Uterus (tissue), 2 donors: ENCODE data around the gene FNIP2.

Experiments
- POLR2A ChIP-seq, 2 donors: fragments of 450-650 bp; IDR thresholded peaks; one replicate each; pipeline ENCODE4 v1.6.1; 2016; ENCODE audit warnings: antibody characterized with exemption in 2 of 2, mild to moderate bottlenecking in 1 of 2, moderate library complexity in 1 of 2
- TF ChIP-seq, protein P1 (sequence below), 4 experiments: fragments of 200-600 bp in 2 of 4; fragments of 450-650 bp in 2 of 4; sonication (generic) in 2 of 4; IDR thresholded peaks; one replicate each; pipeline ENCODE4 v1.5.1; 2016 to 2019; ENCODE audit warnings: antibody characterized with exemption in 4 of 4, mild to moderate bottlenecking in 2 of 4, moderate library complexity in 1 of 4

DNA sequence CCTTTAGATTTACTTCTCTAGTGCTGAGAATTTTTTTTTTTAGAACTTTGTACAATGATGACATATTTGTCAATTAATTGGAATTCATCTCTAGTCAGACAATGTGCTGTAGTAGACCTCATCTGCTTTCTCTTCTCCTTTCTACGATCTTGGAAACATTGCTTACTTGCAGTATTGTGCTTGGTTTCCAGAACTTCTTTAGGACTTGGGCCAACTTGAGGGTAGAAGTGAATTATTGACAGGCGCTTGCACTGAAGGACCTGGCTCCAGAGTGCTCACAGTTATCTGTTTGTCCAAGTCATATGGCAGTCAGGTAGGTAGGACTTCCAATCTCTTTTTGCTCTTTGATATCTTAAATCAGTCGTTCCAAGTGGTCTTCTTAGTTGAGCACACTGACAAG lies 39.6 kb downstream of the FNIP2 start:
- TF ChIP-seq, protein P1, sequence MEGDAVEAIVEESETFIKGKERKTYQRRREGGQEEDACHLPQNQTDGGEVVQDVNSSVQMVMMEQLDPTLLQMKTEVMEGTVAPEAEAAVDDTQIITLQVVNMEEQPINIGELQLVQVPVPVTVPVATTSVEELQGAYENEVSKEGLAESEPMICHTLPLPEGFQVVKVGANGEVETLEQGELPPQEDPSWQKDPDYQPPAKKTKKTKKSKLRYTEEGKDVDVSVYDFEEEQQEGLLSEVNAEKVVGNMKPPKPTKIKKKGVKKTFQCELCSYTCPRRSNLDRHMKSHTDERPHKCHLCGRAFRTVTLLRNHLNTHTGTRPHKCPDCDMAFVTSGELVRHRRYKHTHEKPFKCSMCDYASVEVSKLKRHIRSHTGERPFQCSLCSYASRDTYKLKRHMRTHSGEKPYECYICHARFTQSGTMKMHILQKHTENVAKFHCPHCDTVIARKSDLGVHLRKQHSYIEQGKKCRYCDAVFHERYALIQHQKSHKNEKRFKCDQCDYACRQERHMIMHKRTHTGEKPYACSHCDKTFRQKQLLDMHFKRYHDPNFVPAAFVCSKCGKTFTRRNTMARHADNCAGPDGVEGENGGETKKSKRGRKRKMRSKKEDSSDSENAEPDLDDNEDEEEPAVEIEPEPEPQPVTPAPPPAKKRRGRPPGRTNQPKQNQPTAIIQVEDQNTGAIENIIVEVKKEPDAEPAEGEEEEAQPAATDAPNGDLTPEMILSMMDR (IDR thresholded peaks at IDR 0.05): no peak
- no peak for TF ChIP-seq POLR2A (IDR thresholded peaks at IDR 0.05)
